ENCODE measurements around the gene CYP2J2. TPM values are rescaled to one million over a fixed set of nuclear protein-coding genes. Genes with fewer than 3 reads are reported as not detected.

Gene CYP2J2
- total RNA-seq, 1 donor from 2014 or later = 0.13 TPM

DNA sequence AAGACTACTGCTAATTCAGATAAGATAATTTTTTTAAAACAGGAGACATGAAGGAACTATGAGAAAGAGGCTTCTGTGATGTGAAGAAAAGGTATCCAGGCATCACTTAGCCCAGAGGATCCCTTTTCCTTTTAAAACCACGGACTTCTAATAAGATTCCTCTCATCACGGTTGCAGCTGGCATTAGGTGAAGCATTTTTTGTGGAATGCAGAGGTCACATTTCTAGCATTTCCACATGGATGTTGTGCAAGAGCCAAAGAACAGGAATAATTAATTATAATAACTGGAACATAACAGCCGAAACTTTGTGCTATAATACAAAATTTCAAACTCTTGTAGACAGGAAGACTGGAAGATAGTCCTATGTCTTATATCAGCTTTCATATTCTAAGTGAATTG is 27.6 kb downstream of the CYP2J2 start:
- peaks cover 33% of the 10 kb centered on the region for H3K27me3 Mint-ChIP-seq (ENCODE audit: unreplicated experiment)
- H3K36me3 Mint-ChIP-seq (ENCODE audit: unreplicated experiment) = no peaks in the 10 kb centered on the region
- TF ChIP-seq CTCF (IDR thresholded peaks at IDR 0.05) = no peak
- no peak for DNase-seq (ENCODE audit: extremely low spot score, unreplicated experiment)
- no peak overlapping the region for H3K27ac Mint-ChIP-seq (ENCODE audit: unreplicated experiment)
- no peaks in the 10 kb centered on the region for H3K9me3 Mint-ChIP-seq (ENCODE audit: unreplicated experiment)
- H3K4me1 Mint-ChIP-seq (ENCODE audit: unreplicated experiment) = peaks cover 1% of the 10 kb centered on the region
- no peak overlapping the region for H3K4me3 Mint-ChIP-seq (ENCODE audit: unreplicated experiment)

- no peak overlapping the region for H3K4me3 Mint-ChIP-seq (ENCODE audit: unreplicated experiment)
- H3K36me3 Mint-ChIP-seq (ENCODE audit: unreplicated experiment) = no peaks in the 10 kb centered on the region
- no peak for TF ChIP-seq CTCF (IDR thresholded peaks at IDR 0.05)
- no peaks in the 10 kb centered on the region for H3K9me3 Mint-ChIP-seq (ENCODE audit: unreplicated experiment)
- DNase-seq (ENCODE audit: extremely low spot score, unreplicated experiment) = no peak
- no peak overlapping the region for H3K27ac Mint-ChIP-seq (ENCODE audit: unreplicated experiment)
- H3K27me3 Mint-ChIP-seq (ENCODE audit: unreplicated experiment) = peaks cover 23% of the 10 kb centered on the region
- no peaks in the 10 kb centered on the region for H3K4me1 Mint-ChIP-seq (ENCODE audit: unreplicated experiment)
Observed at GRCh38 chr1:59897165-59897564, 29.4 kb downstream of the CYP2J2 start.

- Mint-ChIP-seq H3K9me3 (ENCODE audit: unreplicated experiment) (no peaks in the 10 kb centered on the region), H3K4me3 (ENCODE audit: unreplicated experiment) (no peak overlapping the region), H3K27ac (ENCODE audit: unreplicated experiment) (no peak overlapping the region), H3K27me3 (ENCODE audit: unreplicated experiment) (peaks cover 34% of the 10 kb centered on the region), H3K36me3 (ENCODE audit: unreplicated experiment) (no peaks in the 10 kb centered on the region), H3K4me1 (ENCODE audit: unreplicated experiment) (no peaks in the 10 kb centered on the region)
- no peak for DNase-seq (ENCODE audit: extremely low spot score, unreplicated experiment)
- TF ChIP-seq CTCF (IDR thresholded peaks at IDR 0.05) = no peak
Observed at GRCh38 chr1:59892841-59893811, 33.4 kb downstream of the CYP2J2 start.

DNA sequence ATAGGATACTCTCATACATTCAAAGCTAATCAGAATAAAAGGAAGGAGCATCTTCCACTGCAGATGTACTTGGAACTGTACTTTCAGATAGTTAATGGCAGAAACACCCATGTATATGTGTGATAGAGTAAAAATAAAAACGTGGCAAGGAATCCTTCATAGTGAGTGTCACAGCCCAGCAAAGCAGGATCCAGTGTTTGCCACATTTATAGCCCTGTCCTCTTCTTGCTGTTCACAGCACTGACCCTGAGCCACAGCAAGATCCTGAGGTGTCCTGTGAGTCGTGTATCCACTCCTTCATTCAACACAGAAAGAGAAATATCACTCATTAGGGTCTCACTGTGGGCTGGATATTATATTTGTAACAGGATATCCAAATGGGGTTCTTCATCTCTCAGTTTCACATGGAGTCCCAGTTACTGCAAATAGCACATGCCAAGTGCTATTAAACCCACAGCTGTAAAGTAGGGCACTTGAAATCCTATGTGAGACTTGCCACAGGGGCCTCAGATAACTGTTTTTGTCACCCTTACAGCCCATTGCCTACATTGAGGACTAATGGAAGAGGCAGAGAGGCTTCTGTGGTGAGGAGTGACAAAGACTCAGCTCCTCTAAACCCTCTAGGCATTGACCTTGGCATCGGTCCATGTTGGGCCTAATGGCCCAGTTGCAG is 41.3 kb downstream of the CYP2J2 start:
- H3K4me3 Mint-ChIP-seq (ENCODE audit: unreplicated experiment) = no peak overlapping the region
- H3K4me1 Mint-ChIP-seq (ENCODE audit: unreplicated experiment) = no peaks in the 10 kb centered on the region
- no peak for DNase-seq (ENCODE audit: extremely low spot score, unreplicated experiment)
- no peak for TF ChIP-seq CTCF (IDR thresholded peaks at IDR 0.05)
- H3K27ac Mint-ChIP-seq (ENCODE audit: unreplicated experiment) = no peak overlapping the region
- peaks cover 3% of the 10 kb centered on the region for H3K9me3 Mint-ChIP-seq (ENCODE audit: unreplicated experiment)
- H3K27me3 Mint-ChIP-seq (ENCODE audit: unreplicated experiment) = peaks cover 45% of the 10 kb centered on the region
- no peaks in the 10 kb centered on the region for H3K36me3 Mint-ChIP-seq (ENCODE audit: unreplicated experiment)

GRCh38 chr1:59880735-59881134 is 45.8 kb downstream of the CYP2J2 start:
- no peak overlapping the region for H3K27ac Mint-ChIP-seq (ENCODE audit: unreplicated experiment)
- H3K4me3 Mint-ChIP-seq (ENCODE audit: unreplicated experiment) = no peak overlapping the region
- H3K4me1 Mint-ChIP-seq (ENCODE audit: unreplicated experiment) = no peaks in the 10 kb centered on the region
- DNase-seq (ENCODE audit: extremely low spot score, unreplicated experiment) = no peak
- H3K27me3 Mint-ChIP-seq (ENCODE audit: unreplicated experiment) = peaks cover 43% of the 10 kb centered on the region
- peaks cover 10% of the 10 kb centered on the region for H3K9me3 Mint-ChIP-seq (ENCODE audit: unreplicated experiment)
- TF ChIP-seq CTCF (IDR thresholded peaks at IDR 0.05) = no peak
- H3K36me3 Mint-ChIP-seq (ENCODE audit: unreplicated experiment) = no peaks in the 10 kb centered on the region

All from osteocyte (in vitro differentiated cells).